Progenitor cell of endocrine pancreas (in vitro differentiated cells): Measurements from ENCODE around the gene MAST2. TPM values are rescaled to one million over a fixed set of nuclear protein-coding genes. Genes with fewer than 3 reads are reported as not detected.

Source experiments
- DNase-seq: peaks from one replicate; pipeline ENCODE4 v3.0.0; 2021; ENCODE audit warnings: low spot score; ENCODE audit not compliant: unreplicated experiment
- H3K27ac Mint-ChIP-seq: 2 replicates; pipeline ENCODE4 v1.8.0; 2021; ENCODE audit warnings: mild to moderate bottlenecking, moderate library complexity, mixed read lengths
- H3K27me3 Mint-ChIP-seq: 2 replicates; pipeline ENCODE4 v1.8.0; 2021; ENCODE audit warnings: mixed read lengths
- H3K36me3 Mint-ChIP-seq: 2 replicates; pipeline ENCODE4 v1.8.0; 2022; ENCODE audit warnings: mixed read lengths; ENCODE audit not compliant: insufficient read depth
- H3K4me1 Mint-ChIP-seq: 2 replicates; pipeline ENCODE4 v1.8.0; 2021; ENCODE audit warnings: low read depth, mixed read lengths
- H3K4me3 Mint-ChIP-seq: 2 replicates; pipeline ENCODE4 v1.8.0; 2021; ENCODE audit warnings: low read depth, mild to moderate bottlenecking, moderate library complexity, mixed read lengths
- H3K9me3 Mint-ChIP-seq: 2 replicates; pipeline ENCODE4 v1.8.0; 2021; ENCODE audit warnings: low read depth, mixed read lengths
- total RNA-seq: library from RNA; stranded (reverse); gene quantifications from 2 replicates; pipeline ENCODE4 v1.2.1, GENCODE V29; 2021
- TF ChIP-seq, protein P1 (sequence below): fragments of 200-600 bp; sonication (generic); IDR thresholded peaks from one replicate; pipeline ENCODE4 v1.5.0; 2021; ENCODE audit warnings: antibody characterized with exemption, mild to moderate bottlenecking; ENCODE audit not compliant: unreplicated experiment

The MAST2 gene
- total RNA-seq, 1 donor from 2014 or later: 47.8 TPM

DNA sequence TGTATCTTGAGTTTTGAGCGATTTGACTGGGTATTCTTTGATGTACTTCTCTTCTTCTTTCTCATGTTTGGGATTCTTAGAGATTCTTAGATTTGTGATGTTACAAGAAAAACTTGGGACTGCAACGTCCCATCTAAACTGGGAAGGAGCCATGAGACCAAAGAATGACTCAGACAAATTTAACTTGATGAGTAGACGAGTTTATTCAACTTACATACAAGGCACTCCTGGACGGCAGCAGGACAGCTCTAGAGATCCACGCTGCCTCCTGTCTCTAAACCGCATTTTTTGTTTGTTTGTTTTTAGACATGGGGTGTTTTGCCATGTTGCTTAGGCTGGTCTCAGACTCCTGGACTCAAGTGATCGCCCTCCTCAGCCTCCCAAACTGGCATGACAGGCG is 191.9 kb downstream of the MAST2 start:
- no peak for DNase-seq
- TF ChIP-seq, protein P1, sequence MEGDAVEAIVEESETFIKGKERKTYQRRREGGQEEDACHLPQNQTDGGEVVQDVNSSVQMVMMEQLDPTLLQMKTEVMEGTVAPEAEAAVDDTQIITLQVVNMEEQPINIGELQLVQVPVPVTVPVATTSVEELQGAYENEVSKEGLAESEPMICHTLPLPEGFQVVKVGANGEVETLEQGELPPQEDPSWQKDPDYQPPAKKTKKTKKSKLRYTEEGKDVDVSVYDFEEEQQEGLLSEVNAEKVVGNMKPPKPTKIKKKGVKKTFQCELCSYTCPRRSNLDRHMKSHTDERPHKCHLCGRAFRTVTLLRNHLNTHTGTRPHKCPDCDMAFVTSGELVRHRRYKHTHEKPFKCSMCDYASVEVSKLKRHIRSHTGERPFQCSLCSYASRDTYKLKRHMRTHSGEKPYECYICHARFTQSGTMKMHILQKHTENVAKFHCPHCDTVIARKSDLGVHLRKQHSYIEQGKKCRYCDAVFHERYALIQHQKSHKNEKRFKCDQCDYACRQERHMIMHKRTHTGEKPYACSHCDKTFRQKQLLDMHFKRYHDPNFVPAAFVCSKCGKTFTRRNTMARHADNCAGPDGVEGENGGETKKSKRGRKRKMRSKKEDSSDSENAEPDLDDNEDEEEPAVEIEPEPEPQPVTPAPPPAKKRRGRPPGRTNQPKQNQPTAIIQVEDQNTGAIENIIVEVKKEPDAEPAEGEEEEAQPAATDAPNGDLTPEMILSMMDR: no peak
- Mint-ChIP-seq H3K9me3 (peaks cover 10% of the 10 kb centered on the region), H3K4me1 (peaks cover 20% of the 10 kb centered on the region), H3K27ac (no peak overlapping the region), H3K27me3 (no peaks in the 10 kb centered on the region), H3K4me3 (no peak overlapping the region), H3K36me3 (peaks cover 17% of the 10 kb centered on the region)

DNA sequence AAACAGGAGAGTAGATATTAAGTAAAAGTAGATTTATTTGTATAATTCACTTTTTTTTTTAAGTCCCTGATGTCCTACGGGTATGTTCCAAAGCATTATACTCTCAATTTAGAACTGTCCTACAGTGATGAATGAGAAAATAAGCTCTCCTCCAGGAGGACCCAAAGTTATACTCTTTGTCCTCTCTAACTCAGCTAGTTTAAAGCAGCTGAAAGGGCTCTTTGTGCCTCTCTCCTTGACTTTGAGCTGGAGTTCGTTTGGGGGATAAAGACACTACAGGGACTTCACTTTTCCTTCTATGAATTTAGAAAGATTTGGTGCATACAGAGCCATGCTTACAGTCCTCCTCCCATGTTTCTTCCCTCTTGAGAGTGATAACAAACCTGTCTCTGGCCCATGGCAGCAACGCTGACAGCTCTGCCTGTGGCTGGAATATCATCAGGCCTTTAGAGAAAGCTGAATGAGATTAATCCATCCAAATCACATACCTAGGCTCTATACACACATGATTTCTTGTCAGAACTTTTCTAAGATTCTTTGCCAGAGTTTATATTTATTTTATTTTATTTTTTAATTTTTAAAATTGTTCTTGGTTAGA is 194.7 kb downstream of the MAST2 start:
- Mint-ChIP-seq H3K9me3 (no peaks in the 10 kb centered on the region), H3K27ac (peak overlapping the region; percentile 82), H3K36me3 (peaks cover 7% of the 10 kb centered on the region), H3K4me1 (peaks cover 20% of the 10 kb centered on the region), H3K4me3 (no peak overlapping the region), H3K27me3 (no peaks in the 10 kb centered on the region)
- no peak for DNase-seq
- TF ChIP-seq, protein P1: no peak

DNA sequence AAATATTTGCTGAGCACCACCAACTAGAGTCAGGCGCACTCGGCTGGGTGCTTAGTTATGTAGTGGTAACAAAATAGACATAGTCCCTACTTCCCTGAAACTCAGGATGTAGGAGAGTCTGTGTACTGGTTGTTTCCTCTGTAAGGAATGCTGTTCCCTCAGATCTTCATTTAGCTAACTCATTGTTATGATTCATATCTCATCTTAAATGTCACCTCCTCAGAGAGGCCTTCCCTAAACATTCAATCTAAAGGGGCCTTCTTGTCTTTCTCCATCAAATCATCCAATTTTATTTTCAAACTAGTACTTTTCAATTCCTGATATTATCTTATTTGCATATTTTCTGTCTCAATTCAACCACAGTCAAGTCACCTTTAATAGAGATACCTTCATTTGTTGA is 196.1 kb downstream of the MAST2 start:
- Mint-ChIP-seq H3K9me3 (no peaks in the 10 kb centered on the region), H3K4me3 (no peak overlapping the region), H3K4me1 (peaks cover 24% of the 10 kb centered on the region), H3K27me3 (no peaks in the 10 kb centered on the region), H3K36me3 (peaks cover 8% of the 10 kb centered on the region), H3K27ac (no peak overlapping the region)
- DNase-seq: no peak
- TF ChIP-seq, protein P1: no peak

DNA sequence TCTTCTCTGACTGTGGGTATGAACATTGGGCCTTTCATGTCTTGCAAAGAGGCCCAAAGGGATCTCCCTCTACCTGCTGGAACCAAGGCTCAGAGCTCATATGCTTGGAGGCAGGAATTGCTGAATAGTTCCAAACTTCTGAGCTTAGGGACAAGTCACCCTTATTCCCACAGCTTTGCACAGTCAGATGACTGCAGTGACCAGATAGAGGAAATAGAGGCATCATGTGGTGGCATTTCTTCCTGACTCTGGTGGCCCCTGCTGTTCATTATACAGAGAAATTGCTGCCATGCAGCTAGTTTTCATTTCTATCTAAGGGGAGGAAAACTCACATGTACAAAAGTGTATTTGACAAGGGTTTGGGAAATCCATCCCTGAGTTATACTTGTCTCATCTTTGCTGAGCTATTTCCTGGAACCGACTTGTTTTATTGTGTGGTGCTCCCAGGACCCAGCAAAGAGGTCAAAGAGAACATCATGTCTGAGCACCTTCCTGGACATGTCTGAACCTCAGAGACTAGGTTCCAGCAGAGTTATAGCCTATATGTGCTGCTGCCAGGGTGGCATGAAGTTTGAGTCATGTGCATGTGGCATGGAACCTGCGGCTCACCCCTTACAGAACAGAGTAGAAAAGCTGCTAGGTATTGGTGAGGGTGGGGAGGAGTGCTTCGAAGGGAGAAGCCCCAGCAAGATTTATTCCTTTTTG is 197.8 kb downstream of the MAST2 start:
- Mint-ChIP-seq H3K4me3 (no peak overlapping the region), H3K27me3 (no peaks in the 10 kb centered on the region), H3K9me3 (no peaks in the 10 kb centered on the region), H3K4me1 (peaks cover 34% of the 10 kb centered on the region), H3K36me3 (peaks cover 7% of the 10 kb centered on the region), H3K27ac (no peak overlapping the region)
- TF ChIP-seq, protein P1: no peak
- no peak for DNase-seq

DNA sequence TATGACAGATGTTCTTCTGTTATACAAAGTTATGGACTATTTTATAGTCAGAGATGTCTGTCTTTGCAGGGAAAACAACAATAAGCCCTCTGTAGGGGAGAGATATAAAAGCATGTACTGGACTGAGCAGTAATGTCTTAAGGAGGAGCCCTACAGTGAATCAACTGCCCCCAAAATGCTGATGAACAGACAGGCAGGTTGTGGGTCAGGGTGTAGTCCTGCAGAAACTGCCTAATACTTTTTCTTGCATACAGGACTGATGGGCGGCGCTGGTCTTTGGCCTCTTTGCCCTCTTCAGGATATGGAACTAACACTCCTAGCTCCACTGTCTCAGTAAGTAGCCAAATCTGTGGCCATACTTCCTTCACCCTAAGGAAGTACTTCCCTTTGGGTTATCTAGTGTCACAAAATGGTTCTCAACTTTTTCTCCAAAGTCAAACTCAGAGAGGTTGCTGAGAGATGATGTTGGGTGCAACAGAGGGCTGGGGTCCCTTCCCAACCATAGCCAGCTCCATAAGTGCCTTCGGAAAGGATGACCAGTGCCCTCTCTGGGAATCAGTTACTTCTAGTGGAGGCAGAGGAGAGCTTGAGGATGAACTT is 199.2 kb downstream of the MAST2 start:
- Mint-ChIP-seq H3K9me3 (no peaks in the 10 kb centered on the region), H3K27ac (no peak overlapping the region)

More for the DNA sequence above, 199.2 kb downstream of the MAST2 start:
- peaks cover 12% of the 10 kb centered on the region for H3K36me3 Mint-ChIP-seq
- TF ChIP-seq, protein P1: no peak
- no peaks in the 10 kb centered on the region for H3K27me3 Mint-ChIP-seq
- H3K4me1 Mint-ChIP-seq: peaks cover 22% of the 10 kb centered on the region
- no peak for DNase-seq
- H3K4me3 Mint-ChIP-seq: no peak overlapping the region
